Subcutaneous abdominal adipose tissue (tissue), 5 donors: ENCODE data around the gene KCNQ1.
"Not testable (repeated sequence)": the region's sequence is repeated elsewhere in the genome, so short reads cannot be mapped to it uniquely, and the experiment has no call there.

ENCODE experiments used
- H3K27ac ChIP-seq: one replicate; pipeline ENCODE4 v1.7.0; 2013; ENCODE audit warnings: low read depth, mild to moderate bottlenecking, inconsistent platforms, low read length, moderate library complexity
- H3K27me3 ChIP-seq, 5 donors: one replicate each; pipeline ENCODE4 v1.7.0; 2013; ENCODE audit warnings: low read length in 5 of 5, inconsistent platforms in 1 of 5; ENCODE audit not compliant: control insufficient read depth in 5 of 5, insufficient read depth in 4 of 5
- H3K36me3 ChIP-seq, 5 donors: one replicate each; pipeline ENCODE4 v1.7.0; 2013; ENCODE audit warnings: low read length in 5 of 5; ENCODE audit not compliant: control insufficient read depth in 5 of 5, insufficient read depth in 5 of 5
- H3K4me1 ChIP-seq, 5 donors: one replicate each; pipeline ENCODE4 v1.7.0; 2013; ENCODE audit warnings: low read length in 5 of 5, mild to moderate bottlenecking in 3 of 5, moderate library complexity in 1 of 5; ENCODE audit not compliant: control insufficient read depth in 5 of 5, insufficient read depth in 5 of 5
- H3K4me3 ChIP-seq, 5 donors: one replicate each; pipeline ENCODE4 v1.7.0; 2013; ENCODE audit warnings: low read length in 5 of 5, low read depth in 1 of 5
- H3K9ac ChIP-seq, 5 donors: one replicate each; pipeline ENCODE4 v1.7.0; 2013; ENCODE audit warnings: low read length in 5 of 5, mild to moderate bottlenecking in 4 of 5, moderate library complexity in 3 of 5
- H3K9me3 ChIP-seq, 5 donors: one replicate each; pipeline ENCODE4 v1.7.0; 2013; ENCODE audit warnings: low read length in 5 of 5; ENCODE audit not compliant: control insufficient read depth in 5 of 5
- donor health status: healthy.
- donor health status: healthy.
- donor health status: healthy.
- donor health status: healthy.
- donor health status: healthy.

The KCNQ1 gene

GRCh38 chr11:2595204-2595603 lies 150.4 kb downstream of the KCNQ1 start:
- Histone ChIP-seq H3K36me3 (peaks cover 0 to 14% (median 0%) of the 10 kb centered on the region in 5 donors), H3K27ac (no peak overlapping the region), H3K27me3 (peaks cover 0 to 2% (median 0%) of the 10 kb centered on the region in 5 donors), H3K9ac (no peak overlapping the region), H3K9me3 (peaks cover 2 to 32% (median 11%) of the 10 kb centered on the region in 5 donors), H3K4me3 (no peak overlapping the region), H3K4me1 (peaks cover 0 to 16% (median 0%) of the 10 kb centered on the region in 5 donors)

- Histone ChIP-seq H3K4me3 (no peak overlapping the region), H3K27me3 (no peaks in the 10 kb centered on the region), H3K27ac (no peak overlapping the region), H3K4me1 (peaks cover 0 to 23% (median 0%) of the 10 kb centered on the region in 5 donors), H3K36me3 (no peaks in the 10 kb centered on the region), H3K9me3 (peaks cover 2 to 18% (median 8%) of the 10 kb centered on the region in 5 donors), H3K9ac (no peak overlapping the region)
Measured at GRCh38 chr11:2599561-2600189, 154.9 kb downstream of the KCNQ1 start.

GRCh38 chr11:2609345-2609744 lies 164.5 kb downstream of the KCNQ1 start:
- Histone ChIP-seq H3K27ac (no peak overlapping the region), H3K27me3 (no peaks in the 10 kb centered on the region), H3K4me3 (no peak overlapping the region), H3K9ac (no peak overlapping the region), H3K4me1 (no peaks in the 10 kb centered on the region), H3K9me3 (peaks cover 2 to 26% (median 21%) of the 10 kb centered on the region in 5 donors), H3K36me3 (no peaks in the 10 kb centered on the region)

- H3K27ac ChIP-seq = no peak overlapping the region
- H3K9me3 ChIP-seq = peaks cover 2 to 29% (median 16%) of the 10 kb centered on the region in 5 donors
- H3K36me3 ChIP-seq = no peaks in the 10 kb centered on the region
- no peaks in the 10 kb centered on the region for H3K27me3 ChIP-seq
- no peaks in the 10 kb centered on the region for H3K4me1 ChIP-seq
- no peak overlapping the region for H3K4me3 ChIP-seq
- H3K9ac ChIP-seq = no peak overlapping the region
Measured at GRCh38 chr11:2612884-2613571, 168.2 kb downstream of the KCNQ1 start.

- Histone ChIP-seq H3K27me3 (no peaks in the 10 kb centered on the region), H3K36me3 (no peaks in the 10 kb centered on the region), H3K9me3 (peaks cover 2 to 13% (median 4%) of the 10 kb centered on the region in 5 donors), H3K9ac (no peak overlapping the region), H3K4me1 (no peaks in the 10 kb centered on the region), H3K4me3 (no peak overlapping the region), H3K27ac (no peak overlapping the region)
Measured at GRCh38 chr11:2621894-2622293, 177.1 kb downstream of the KCNQ1 start.

- no peaks in the 10 kb centered on the region for H3K36me3 ChIP-seq
- H3K9me3 ChIP-seq = peaks cover 7 to 39% (median 23%) of the 10 kb centered on the region in 5 donors
- no peaks in the 10 kb centered on the region for H3K4me1 ChIP-seq
- H3K4me3 ChIP-seq = no peak overlapping the region
- H3K9ac ChIP-seq = no peak overlapping the region
- no peaks in the 10 kb centered on the region for H3K27me3 ChIP-seq
- no peak overlapping the region for H3K27ac ChIP-seq
Measured at GRCh38 chr11:2625183-2625582, 180.4 kb downstream of the KCNQ1 start.

GRCh38 chr11:2630679-2631078 lies 185.9 kb downstream of the KCNQ1 start:
- H3K27me3 ChIP-seq = no peaks in the 10 kb centered on the region
- H3K4me3 ChIP-seq = no peak overlapping the region
- H3K27ac ChIP-seq = no peak overlapping the region
- H3K36me3 ChIP-seq = no peaks in the 10 kb centered on the region
- H3K9me3 ChIP-seq = peaks cover 13 to 73% (median 52%) of the 10 kb centered on the region in 5 donors
- H3K4me1 ChIP-seq = no peaks in the 10 kb centered on the region
- no peak overlapping the region for H3K9ac ChIP-seq

GRCh38 chr11:2631161-2631560 lies 186.4 kb downstream of the KCNQ1 start:
- Histone ChIP-seq H3K4me3 (peak overlapping the region in 1 of 5 donors; percentile 31), H3K27me3 (no peaks in the 10 kb centered on the region), H3K36me3 (no peaks in the 10 kb centered on the region), H3K4me1 (no peaks in the 10 kb centered on the region), H3K9ac (no peak overlapping the region), H3K9me3 (peaks cover 13 to 70% (median 52%) of the 10 kb centered on the region in 5 donors), H3K27ac (no peak overlapping the region)

- not testable (repeated sequence) for H3K9ac ChIP-seq, H3K36me3 ChIP-seq, H3K4me1 ChIP-seq, H3K27ac ChIP-seq, H3K27me3 ChIP-seq
- Histone ChIP-seq H3K4me3 (peak overlapping the region in 1 of 5 donors; percentile 46), H3K9me3 (peaks cover 30 to 53% (median 43%) of the 10 kb centered on the region in 5 donors)
Measured at GRCh38 chr11:2639763-2640162, 195.0 kb downstream of the KCNQ1 start.

- Histone ChIP-seq H3K4me3 (no peak overlapping the region), H3K27ac (no peak overlapping the region), H3K9ac (no peak overlapping the region), H3K4me1 (no peaks in the 10 kb centered on the region), H3K27me3 (no peaks in the 10 kb centered on the region), H3K9me3 (peaks cover 43 to 72% (median 62%) of the 10 kb centered on the region in 5 donors), H3K36me3 (no peaks in the 10 kb centered on the region)
Measured at GRCh38 chr11:2641623-2642022, 196.8 kb downstream of the KCNQ1 start.
